Immature natural killer cell (primary cell): ENCODE measurements around the gene DSCAM. TPM values are rescaled to one million over a fixed set of nuclear protein-coding genes. Genes with fewer than 3 reads are reported as not detected.
"Not testable (repeated sequence)": the region's sequence is repeated elsewhere in the genome, so short reads cannot be mapped to it uniquely, and the experiment has no call there.

Experiments
- DNase-seq, 3 donors: peaks; one replicate each; pipeline ENCODE4 v3.0.0; 2022; ENCODE audit warnings: mixed read lengths in 1 of 3
- H3K27ac Mint-ChIP-seq, 6 donors: one replicate each; pipeline ENCODE4 v1.8.0; 2020; ENCODE audit warnings: mixed read lengths in 6 of 6, mild to moderate bottlenecking in 5 of 6, inconsistent platforms in 4 of 6, moderate library complexity in 3 of 6
- H3K27me3 Mint-ChIP-seq, 3 donors: one replicate each; pipeline ENCODE4 v1.8.0; 2020 to 2021; ENCODE audit warnings: low read depth in 3 of 3, mild to moderate bottlenecking in 3 of 3, mixed read lengths in 3 of 3, moderate library complexity in 3 of 3, inconsistent platforms in 1 of 3
- H3K36me3 Mint-ChIP-seq, 3 donors: one replicate each; pipeline ENCODE4 v1.8.0; 2020; ENCODE audit warnings: mixed read lengths in 3 of 3, inconsistent platforms in 2 of 3, mild to moderate bottlenecking in 2 of 3
- H3K4me1 Mint-ChIP-seq, 2 donors: one replicate each; pipeline ENCODE4 v1.8.0; 2020; ENCODE audit warnings: inconsistent platforms in 2 of 2, mild to moderate bottlenecking in 2 of 2, mixed read lengths in 2 of 2, moderate library complexity in 1 of 2
- H3K4me3 Mint-ChIP-seq, 5 donors: one replicate each; pipeline ENCODE4 v1.8.0; 2020; ENCODE audit warnings: mild to moderate bottlenecking in 5 of 5, mixed read lengths in 5 of 5, inconsistent platforms in 3 of 5, moderate library complexity in 3 of 5
- H3K9me3 Mint-ChIP-seq, 6 donors: one replicate each; pipeline ENCODE4 v1.8.0; 2020; ENCODE audit warnings: mild to moderate bottlenecking in 6 of 6, mixed read lengths in 6 of 6, inconsistent platforms in 4 of 6, moderate library complexity in 3 of 6
- polyA plus RNA-seq, 3 donors: library from polyadenylated mRNA; unstranded; fragments of 300-500 nt; fragmentation: Illumina TruSeq; gene quantifications; one replicate each; pipeline ENCODE4 v1.2.3, GENCODE V29; 2021

The DSCAM gene
- polyA plus RNA-seq, 3 donors from 2014 or later, result not detected

DNA sequence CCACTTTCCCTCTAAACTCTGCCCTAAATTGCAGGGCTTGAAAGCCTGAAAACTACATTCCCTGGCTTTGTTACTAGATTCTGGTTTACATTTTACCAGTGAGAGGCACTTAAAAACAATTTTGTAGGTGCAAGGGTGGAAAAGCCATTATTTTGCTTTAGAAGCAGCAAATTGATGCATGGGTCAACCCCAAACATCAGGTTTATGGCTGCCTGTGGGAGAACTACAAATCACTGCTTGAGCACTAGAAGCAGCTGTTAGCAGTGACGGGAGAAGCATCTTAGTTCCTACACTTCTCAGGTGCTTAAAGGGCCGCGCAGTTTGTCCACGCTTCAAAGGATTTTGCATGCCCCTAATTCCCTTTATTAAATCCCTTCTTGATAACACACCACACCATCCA lies 562.5 kb downstream of the DSCAM start:
- no peaks in the 10 kb centered on the region for H3K4me1 Mint-ChIP-seq
- H3K27ac Mint-ChIP-seq, result no peak overlapping the region
- H3K27me3 Mint-ChIP-seq, result peaks cover 0 to 2% (median 1%) of the 10 kb centered on the region in 3 donors
- DNase-seq, result no peak
- no peaks in the 10 kb centered on the region for H3K36me3 Mint-ChIP-seq
- H3K9me3 Mint-ChIP-seq, result peaks cover 0 to 27% (median 5%) of the 10 kb centered on the region in 6 donors
- H3K4me3 Mint-ChIP-seq, result no peak overlapping the region

DNA sequence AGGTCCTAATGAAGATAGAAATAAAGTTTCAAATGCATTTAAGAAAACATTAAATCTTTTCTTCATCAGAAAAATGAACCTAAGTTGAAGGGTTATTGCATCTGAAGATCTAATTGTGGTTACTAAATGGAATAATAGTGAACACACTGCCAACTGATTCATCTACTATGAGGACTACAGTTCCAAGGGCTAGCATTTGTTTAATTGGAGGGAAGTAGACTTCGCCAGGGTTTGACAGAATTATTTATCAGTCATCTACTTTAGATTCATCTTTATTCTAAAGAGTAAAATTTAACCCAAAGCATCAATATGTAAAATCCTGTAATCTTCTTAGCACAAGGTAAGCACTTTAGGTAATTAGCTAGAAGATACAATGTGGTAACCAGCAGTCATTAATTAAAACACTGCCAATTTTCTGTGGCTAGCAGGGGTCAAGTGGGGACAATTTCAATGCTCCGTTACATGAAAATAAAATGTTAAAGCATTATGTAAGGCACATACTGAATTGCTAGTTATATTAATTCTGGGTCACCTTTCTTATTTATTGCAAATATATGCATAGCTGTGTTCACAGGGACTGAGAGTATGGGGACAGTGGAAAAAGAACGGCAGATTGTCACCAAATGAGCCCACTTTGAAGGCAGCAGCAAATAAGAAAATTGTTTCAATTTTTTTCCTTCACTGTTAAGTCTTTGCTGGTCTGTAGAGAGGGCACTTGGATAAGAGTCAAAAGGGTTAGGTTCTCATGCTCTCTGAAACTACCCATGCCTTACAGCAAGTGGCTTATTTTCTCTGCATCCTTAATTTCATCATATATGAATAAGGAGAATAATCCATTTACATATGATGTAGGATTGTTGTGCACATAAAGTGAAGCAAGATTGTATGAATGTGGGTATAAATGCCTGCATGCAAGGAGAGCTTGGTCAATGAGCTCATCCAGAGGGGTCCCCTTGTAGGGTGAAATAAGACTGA lies 563.8 kb downstream of the DSCAM start:
- Mint-ChIP-seq H3K4me3 (no peak overlapping the region), H3K4me1 (no peaks in the 10 kb centered on the region), H3K36me3 (no peaks in the 10 kb centered on the region), H3K27ac (no peak overlapping the region), H3K27me3 (peaks cover 0 to 2% (median 1%) of the 10 kb centered on the region in 3 donors), H3K9me3 (peaks cover 0 to 27% (median 5%) of the 10 kb centered on the region in 6 donors)
- no peak for DNase-seq

DNA sequence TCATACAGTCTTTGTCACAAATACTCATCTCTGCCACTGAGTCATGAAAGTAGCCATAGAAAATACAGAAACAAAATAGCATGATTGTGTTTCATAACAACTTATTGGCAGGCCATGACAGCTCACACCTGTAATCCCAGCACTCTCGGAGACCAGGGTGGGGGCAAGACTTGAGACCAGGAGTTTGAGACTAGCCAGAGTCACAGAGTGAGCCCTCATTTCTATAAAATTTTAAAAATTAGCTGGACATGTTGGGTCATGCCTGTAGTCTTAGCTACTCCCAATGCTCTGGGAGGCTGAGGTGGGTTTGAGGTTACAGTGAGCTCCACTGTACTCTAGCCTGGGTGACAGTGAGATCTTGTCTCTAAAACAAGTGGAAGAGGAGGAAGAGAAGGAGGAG lies 568.6 kb downstream of the DSCAM start:
- Mint-ChIP-seq H3K4me3 (no peak overlapping the region), H3K4me1 (no peaks in the 10 kb centered on the region), H3K27me3 (peaks cover 0 to 2% (median 0%) of the 10 kb centered on the region in 3 donors), H3K9me3 (peaks cover 0 to 27% (median 3%) of the 10 kb centered on the region in 6 donors), H3K27ac (no peak overlapping the region), H3K36me3 (no peaks in the 10 kb centered on the region)
- DNase-seq, result no peak

DNA sequence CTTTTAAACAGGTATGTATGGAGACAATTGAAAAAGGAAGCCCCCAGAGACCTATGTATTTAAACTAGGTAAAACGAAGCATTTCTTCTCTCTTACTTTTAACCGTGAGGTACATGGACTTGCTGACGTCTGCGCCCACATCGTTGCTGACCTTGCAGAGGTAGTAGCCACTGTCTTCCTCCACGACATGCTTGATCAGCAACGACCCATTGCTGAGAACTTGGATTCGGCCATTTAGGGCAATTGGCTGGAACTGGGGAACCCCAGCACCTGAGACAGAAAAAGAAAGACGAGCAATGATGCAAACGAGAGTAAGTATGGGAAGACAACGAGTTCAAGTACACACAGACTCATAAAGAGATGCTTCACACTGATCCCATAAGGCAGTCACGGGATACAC lies 571.0 kb downstream of the DSCAM start:
- Mint-ChIP-seq H3K9me3 (peaks cover 0 to 33% (median 4%) of the 10 kb centered on the region in 6 donors), H3K4me1 (no peaks in the 10 kb centered on the region), H3K27ac (no peak overlapping the region), H3K27me3 (peaks cover 0 to 2% (median 0%) of the 10 kb centered on the region in 3 donors), H3K36me3 (no peaks in the 10 kb centered on the region), H3K4me3 (no peak overlapping the region)
- no peak for DNase-seq

DNA sequence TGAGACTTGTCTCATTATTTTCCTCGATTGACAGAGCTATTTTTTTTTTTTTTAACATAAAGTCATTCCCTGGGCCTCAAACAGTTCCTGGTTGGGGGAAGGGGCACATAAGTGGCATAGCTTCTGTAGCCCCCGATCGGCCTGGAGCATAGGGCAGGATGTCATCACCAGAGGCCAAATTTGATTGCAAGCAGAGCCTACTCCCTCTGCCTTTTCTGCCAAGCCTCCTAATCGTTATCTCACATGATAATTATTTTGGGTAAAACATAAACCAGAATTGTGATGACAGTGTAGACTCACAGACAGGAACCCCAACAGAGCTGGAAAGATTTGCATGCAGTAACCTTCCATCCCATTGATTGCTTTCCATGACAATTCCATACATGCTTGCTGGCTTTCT lies 574.9 kb downstream of the DSCAM start:
- Mint-ChIP-seq H3K36me3 (no peaks in the 10 kb centered on the region), H3K27ac (no peak overlapping the region), H3K4me1 (no peaks in the 10 kb centered on the region)

DNA sequence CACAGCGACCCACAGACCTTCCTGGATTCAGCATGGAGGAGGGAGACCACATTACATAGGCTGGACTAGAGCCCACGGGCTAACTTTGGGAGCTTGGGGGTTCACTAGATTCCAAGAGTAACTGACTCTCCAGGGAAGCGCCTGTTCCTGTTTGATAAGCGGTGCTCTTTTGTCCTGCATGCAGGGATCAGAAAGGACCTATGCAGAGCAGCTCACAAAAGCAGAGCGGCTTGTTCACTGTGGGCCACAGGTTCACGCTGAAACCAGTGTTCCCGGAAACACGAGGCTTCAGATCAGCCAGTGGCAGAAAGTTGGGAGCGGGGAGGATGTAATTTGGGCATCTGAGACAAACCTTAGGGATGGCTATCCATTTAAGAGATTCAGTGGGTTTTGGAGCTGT lies 575.8 kb downstream of the DSCAM start:
- Mint-ChIP-seq H3K27me3 (peaks cover 0 to 2% (median 0%) of the 10 kb centered on the region in 3 donors), H3K9me3 (peaks cover 0 to 22% (median 2%) of the 10 kb centered on the region in 6 donors), H3K36me3 (no peaks in the 10 kb centered on the region), H3K4me1 (no peaks in the 10 kb centered on the region), H3K27ac (no peak overlapping the region), H3K4me3 (no peak overlapping the region)
- no peak for DNase-seq

More for the DNA sequence above, 574.9 kb downstream of the DSCAM start:
- no peak overlapping the region for H3K4me3 Mint-ChIP-seq
- no peak for DNase-seq
- peaks cover 0 to 2% (median 0%) of the 10 kb centered on the region in 3 donors for H3K27me3 Mint-ChIP-seq
- peaks cover 0 to 30% (median 3%) of the 10 kb centered on the region in 6 donors for H3K9me3 Mint-ChIP-seq

DNA sequence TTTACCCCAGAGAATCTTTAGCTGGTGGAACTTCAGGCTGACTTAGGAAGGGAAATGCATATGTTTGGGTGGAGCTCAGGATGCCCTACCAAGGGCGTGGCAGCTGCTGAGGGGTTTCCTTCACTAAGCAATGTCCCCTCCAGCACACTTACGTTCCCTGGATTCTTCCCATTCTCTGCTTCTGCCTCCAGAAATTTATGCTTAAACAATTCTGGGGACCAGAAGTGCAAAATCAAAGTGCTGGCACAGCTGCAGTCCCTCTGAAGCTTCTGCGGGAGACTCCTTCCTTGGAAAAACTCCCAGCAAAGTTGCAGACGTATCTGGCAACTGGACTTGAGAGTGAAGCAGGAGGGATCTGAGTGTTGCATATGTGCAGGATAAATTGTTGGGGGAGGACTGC lies 576.9 kb downstream of the DSCAM start:
- Mint-ChIP-seq H3K4me1 (no peaks in the 10 kb centered on the region), H3K27me3 (peaks cover 0 to 2% (median 0%) of the 10 kb centered on the region in 3 donors), H3K9me3 (peaks cover 0 to 14% (median 2%) of the 10 kb centered on the region in 6 donors), H3K27ac (no peak overlapping the region), H3K36me3 (no peaks in the 10 kb centered on the region), H3K4me3 (no peak overlapping the region)
- no peak for DNase-seq

DNA sequence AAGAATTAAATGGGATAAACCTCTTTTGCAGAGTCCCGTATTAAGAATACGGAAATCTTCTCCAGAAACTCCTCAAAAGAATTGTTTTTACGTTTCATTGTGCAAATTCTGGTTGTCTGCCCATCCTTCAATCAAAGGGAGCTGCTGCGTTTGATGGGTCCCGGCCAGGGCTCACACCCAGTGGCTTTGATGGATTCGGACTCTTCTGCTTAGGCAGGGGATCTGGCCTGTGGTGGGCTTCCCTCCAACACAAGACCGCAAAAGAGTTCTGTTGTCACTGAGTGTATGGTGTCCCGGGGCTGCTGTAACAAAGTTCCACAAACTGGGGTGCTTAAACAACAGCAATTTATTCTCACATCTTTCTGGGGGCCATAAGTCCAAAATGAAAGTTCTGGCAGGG lies 577.7 kb downstream of the DSCAM start:
- no peak for DNase-seq
- Mint-ChIP-seq H3K4me1 (no peaks in the 10 kb centered on the region), H3K9me3 (peaks cover 0 to 14% (median 2%) of the 10 kb centered on the region in 6 donors), H3K4me3 (no peak overlapping the region), H3K27ac (no peak overlapping the region), H3K36me3 (no peaks in the 10 kb centered on the region), H3K27me3 (peaks cover 0 to 2% (median 0%) of the 10 kb centered on the region in 3 donors)

DNA sequence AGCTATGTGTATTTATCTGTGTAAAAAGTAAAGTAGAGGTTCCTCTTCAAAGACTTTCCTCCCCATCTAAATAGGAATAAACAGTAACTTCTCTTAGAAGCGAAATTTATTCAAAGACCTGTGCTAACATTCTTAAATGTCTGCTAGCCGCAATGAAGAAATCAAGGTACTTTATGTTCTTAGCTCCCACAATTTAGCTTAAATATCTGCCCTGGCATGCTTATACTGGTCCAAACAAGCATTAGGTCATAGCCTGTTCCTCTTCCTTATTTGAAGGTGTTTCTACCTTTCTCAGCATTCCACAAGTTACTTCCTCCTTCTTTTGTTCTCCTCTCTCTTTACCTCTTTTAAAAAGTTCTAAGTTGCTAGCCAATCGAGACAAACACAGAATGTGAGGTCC lies 588.5 kb downstream of the DSCAM start:
- peaks cover 0 to 22% (median 6%) of the 10 kb centered on the region in 6 donors for H3K9me3 Mint-ChIP-seq
- not testable (repeated sequence) for H3K27me3 Mint-ChIP-seq, H3K4me3 Mint-ChIP-seq, H3K36me3 Mint-ChIP-seq, H3K27ac Mint-ChIP-seq, DNase-seq, H3K4me1 Mint-ChIP-seq

DNA sequence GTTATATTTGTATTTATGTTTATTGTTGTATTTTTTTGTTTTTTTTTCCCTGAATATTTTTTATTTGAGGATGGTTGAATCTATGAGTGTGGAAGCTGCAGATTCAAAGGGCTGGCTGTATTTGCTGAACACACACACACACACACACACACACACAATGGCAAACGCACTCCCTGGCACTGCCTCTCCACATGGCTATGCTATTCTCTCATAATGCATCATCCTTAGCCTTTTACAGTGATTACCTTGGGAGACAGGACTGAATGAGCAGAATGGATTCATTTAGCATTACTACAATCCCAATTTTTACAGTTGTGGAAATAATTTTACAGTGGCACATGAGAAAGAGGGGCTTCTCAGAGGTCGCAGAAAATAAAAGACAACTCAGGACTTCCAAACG lies 589.6 kb downstream of the DSCAM start:
- peaks cover 0 to 27% (median 10%) of the 10 kb centered on the region in 6 donors for H3K9me3 Mint-ChIP-seq
- H3K27me3 Mint-ChIP-seq, result no peaks in the 10 kb centered on the region
- H3K27ac Mint-ChIP-seq, result no peak overlapping the region
- no peak overlapping the region for H3K4me3 Mint-ChIP-seq
- H3K4me1 Mint-ChIP-seq, result no peaks in the 10 kb centered on the region
- no peaks in the 10 kb centered on the region for H3K36me3 Mint-ChIP-seq
- DNase-seq, result no peak

DNA sequence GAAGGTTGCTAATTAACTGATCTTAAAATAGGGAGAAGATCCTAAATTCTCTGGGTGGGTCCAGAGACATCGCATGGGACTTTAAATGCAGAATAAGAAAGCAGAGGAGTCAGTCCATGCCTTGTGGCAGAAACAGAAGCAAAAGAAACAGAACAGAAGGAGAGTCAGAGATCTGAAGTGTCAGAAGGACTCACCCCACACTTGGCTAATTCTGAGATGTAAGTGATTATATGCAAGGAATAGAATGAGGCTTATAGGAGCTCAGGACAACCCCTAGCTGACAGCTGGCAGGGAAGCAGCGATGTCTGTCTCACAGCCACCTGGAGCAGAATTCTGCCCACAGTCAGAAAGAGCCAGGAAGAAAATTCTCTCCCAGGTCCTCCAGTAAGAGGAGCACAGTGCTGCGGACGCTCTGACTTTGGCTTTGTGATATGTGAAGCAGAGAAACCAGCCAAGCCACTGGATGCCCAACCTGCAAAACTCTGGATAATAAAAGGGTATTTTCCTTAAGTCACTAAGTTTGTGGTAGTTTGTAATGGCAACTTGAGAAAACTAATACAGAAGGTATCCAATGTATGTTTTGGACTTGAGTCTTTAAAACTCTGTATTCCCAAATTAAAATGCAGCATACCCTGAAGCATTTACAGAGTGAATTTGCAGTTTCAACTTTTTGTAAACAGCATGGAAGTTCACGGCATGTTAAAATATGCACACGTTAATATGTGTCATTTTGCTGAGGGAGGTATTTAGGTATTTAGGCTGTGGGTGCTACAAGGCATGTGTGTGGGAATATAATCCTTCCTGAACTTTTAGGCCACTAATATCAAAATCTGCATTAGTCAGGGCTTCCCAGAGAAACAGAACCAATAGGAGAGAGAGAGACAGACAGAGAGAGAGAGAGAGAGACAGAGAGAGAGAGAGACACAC lies 591.2 kb downstream of the DSCAM start:
- Mint-ChIP-seq H3K27ac (no peak overlapping the region), H3K4me3 (no peak overlapping the region), H3K9me3 (peaks cover 0 to 32% (median 9%) of the 10 kb centered on the region in 6 donors), H3K27me3 (no peaks in the 10 kb centered on the region), H3K4me1 (no peaks in the 10 kb centered on the region), H3K36me3 (no peaks in the 10 kb centered on the region)
- DNase-seq, result no peak

DNA sequence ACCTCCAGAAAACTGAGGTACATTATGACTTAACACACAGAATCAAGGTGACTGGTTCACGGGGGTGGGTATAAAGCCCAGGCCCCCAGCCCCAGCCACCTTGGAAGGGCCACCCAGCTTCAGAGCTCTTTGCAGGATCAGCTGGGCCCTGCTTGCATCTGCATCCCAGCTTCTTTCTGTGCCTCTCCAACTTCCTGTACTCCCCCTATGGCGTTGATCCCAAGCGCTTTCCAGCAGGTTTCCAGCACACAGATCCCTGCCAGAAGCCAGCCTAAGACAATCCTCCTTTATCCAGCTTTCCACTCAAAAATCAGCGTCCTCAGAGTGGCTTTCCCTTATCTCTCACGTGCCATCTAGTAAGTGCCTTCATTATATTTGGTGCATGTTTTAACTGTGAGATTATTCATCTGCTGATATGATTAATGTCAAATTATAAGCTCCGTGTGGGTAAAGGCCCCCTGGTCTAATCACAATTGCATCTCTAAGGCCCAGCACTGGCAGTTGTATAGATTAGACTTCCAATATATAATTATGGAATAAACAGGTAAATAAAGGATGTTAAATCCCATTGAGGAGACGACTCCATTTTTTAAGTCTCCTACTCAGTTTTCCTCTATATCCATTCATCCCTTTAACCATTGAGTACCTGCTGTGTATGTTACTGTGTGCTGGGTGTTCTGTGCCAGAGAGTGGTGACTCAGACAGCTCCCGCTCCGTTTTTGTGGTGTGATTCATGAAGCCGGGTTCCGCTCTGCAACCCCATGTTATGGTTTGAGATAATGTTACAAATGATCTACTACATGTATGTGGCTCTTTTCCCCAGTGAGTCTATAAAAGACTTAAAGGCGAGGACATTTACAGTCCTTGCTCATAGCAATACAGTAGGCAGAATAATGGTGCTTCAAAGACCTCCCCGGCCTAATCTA lies 592.2 kb downstream of the DSCAM start:
- Mint-ChIP-seq H3K4me3 (no peak overlapping the region), H3K27ac (no peak overlapping the region), H3K9me3 (peaks cover 2 to 39% (median 10%) of the 10 kb centered on the region in 6 donors), H3K27me3 (no peaks in the 10 kb centered on the region), H3K4me1 (no peaks in the 10 kb centered on the region), H3K36me3 (no peaks in the 10 kb centered on the region)
- no peak for DNase-seq

DNA sequence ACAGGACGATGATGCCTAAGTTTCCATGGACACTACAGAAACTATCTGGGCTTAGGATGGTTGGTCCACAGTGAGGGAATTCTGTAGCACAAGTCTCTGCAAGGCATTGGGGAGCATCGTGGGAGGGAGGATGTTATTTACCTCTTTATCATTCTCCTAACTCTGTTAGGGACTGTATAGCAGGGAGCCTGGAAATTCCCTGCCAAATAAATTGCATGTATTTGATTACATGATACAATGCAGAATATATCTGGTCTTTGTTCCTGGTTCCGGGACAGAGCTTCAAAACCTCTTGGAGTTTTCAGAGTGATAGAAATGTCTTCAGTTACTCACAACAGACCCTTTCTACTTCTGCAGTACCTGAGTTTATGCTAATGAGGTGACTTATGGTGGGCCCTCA lies 593.8 kb downstream of the DSCAM start:
- no peaks in the 10 kb centered on the region for H3K36me3 Mint-ChIP-seq
- no peaks in the 10 kb centered on the region for H3K4me1 Mint-ChIP-seq
- no peak overlapping the region for H3K27ac Mint-ChIP-seq
- H3K27me3 Mint-ChIP-seq, result peaks cover 0 to 2% (median 0%) of the 10 kb centered on the region in 3 donors
- H3K4me3 Mint-ChIP-seq, result no peak overlapping the region
- H3K9me3 Mint-ChIP-seq, result peaks cover 2 to 42% (median 13%) of the 10 kb centered on the region in 6 donors
- no peak for DNase-seq
